IPS-15b (cell line): Measurements from ENCODE around the gene ACP5.

Source experiments
- H3K27me3 ChIP-seq: one replicate; pipeline ENCODE4 v1.6.1; 2013; ENCODE audit warnings: low read length; ENCODE audit not compliant: control insufficient read depth, insufficient read depth
- H3K36me3 ChIP-seq: one replicate; pipeline ENCODE4 v1.6.1; 2013; ENCODE audit warnings: low read length; ENCODE audit not compliant: control insufficient read depth, insufficient read depth
- H3K4me1 ChIP-seq: one replicate; pipeline ENCODE4 v1.6.1; 2013; ENCODE audit warnings: mild to moderate bottlenecking, low read length; ENCODE audit not compliant: control insufficient read depth, insufficient read depth
- H3K4me3 ChIP-seq: one replicate; pipeline ENCODE4 v1.5.1; 2013; ENCODE audit warnings: low read depth, low read length
- H3K9ac ChIP-seq: one replicate; pipeline ENCODE4 v1.6.1; 2013; ENCODE audit warnings: low read depth, mild to moderate bottlenecking, low read length
- H3K9me3 ChIP-seq: one replicate; pipeline ENCODE4 v1.6.1; 2013; ENCODE audit warnings: mild to moderate bottlenecking, low read length; ENCODE audit not compliant: control insufficient read depth, insufficient read depth

ACP5 gene

GRCh38 chr19:11598103-11598483 lies 20.6 kb upstream of the ACP5 start:
- Histone ChIP-seq H3K9ac (peak overlapping the region; percentile 91), H3K4me1 (peaks cover 5% of the 10 kb centered on the region), H3K9me3 (no peaks in the 10 kb centered on the region), H3K27me3 (no peaks in the 10 kb centered on the region), H3K36me3 (peaks cover 6% of the 10 kb centered on the region), H3K4me3 (peak overlapping the region; percentile 93)

- Histone ChIP-seq H3K27me3 (no peaks in the 10 kb centered on the region), H3K4me1 (peaks cover 5% of the 10 kb centered on the region), H3K9me3 (no peaks in the 10 kb centered on the region), H3K36me3 (peaks cover 6% of the 10 kb centered on the region), H3K4me3 (peak within 1 kb of the TSS; percentile 93), H3K9ac (peak within 1 kb of the TSS; percentile 91)
Observed at GRCh38 chr19:11597202-11598102, 20.0 kb upstream of the ACP5 start, which contains the start of gene ZNF627. ZNF627 (plus strand) TSS chr19:11597483; CDS start chr19:11597628, 145 bp downstream.

- no peaks in the 10 kb centered on the region for H3K9me3 ChIP-seq
- H3K4me1 ChIP-seq, result peaks cover 5% of the 10 kb centered on the region
- no peak overlapping the region for H3K4me3 ChIP-seq
- H3K27me3 ChIP-seq, result no peaks in the 10 kb centered on the region
- H3K36me3 ChIP-seq, result peaks cover 6% of the 10 kb centered on the region
- no peak overlapping the region for H3K9ac ChIP-seq
Observed at GRCh38 chr19:11596156-11596555, 18.7 kb upstream of the ACP5 start.

- Histone ChIP-seq H3K9me3 (no peaks in the 10 kb centered on the region), H3K4me1 (no peaks in the 10 kb centered on the region), H3K27me3 (no peaks in the 10 kb centered on the region), H3K9ac (no peak overlapping the region), H3K36me3 (peaks cover under 1% of the 10 kb centered on the region), H3K4me3 (no peak overlapping the region)
Observed at GRCh38 chr19:11594084-11594483, 16.6 kb upstream of the ACP5 start.

- peaks cover 2% of the 10 kb centered on the region for H3K4me1 ChIP-seq
- no peaks in the 10 kb centered on the region for H3K36me3 ChIP-seq
- no peaks in the 10 kb centered on the region for H3K9me3 ChIP-seq
- no peak overlapping the region for H3K9ac ChIP-seq
- H3K4me3 ChIP-seq, result no peak overlapping the region
- no peaks in the 10 kb centered on the region for H3K27me3 ChIP-seq
Observed at GRCh38 chr19:11587975-11588631, 10.7 kb upstream of the ACP5 start.

- Histone ChIP-seq H3K4me3 (no peak overlapping the region), H3K9me3 (no peaks in the 10 kb centered on the region), H3K9ac (no peak overlapping the region), H3K4me1 (peaks cover 2% of the 10 kb centered on the region), H3K36me3 (no peaks in the 10 kb centered on the region), H3K27me3 (no peaks in the 10 kb centered on the region)
Observed at GRCh38 chr19:11587302-11587974, 10.0 kb upstream of the ACP5 start.

- H3K36me3 ChIP-seq, result no peaks in the 10 kb centered on the region
Observed at GRCh38 chr19:11586331-11586730, 8.9 kb upstream of the ACP5 start.

GRCh38 chr19:11581740-11582139 lies 4.3 kb upstream of the ACP5 start:
- Histone ChIP-seq H3K4me1 (peaks cover 4% of the 10 kb centered on the region), H3K9ac (no peak overlapping the region), H3K4me3 (no peak overlapping the region)

More at GRCh38 chr19:11586331-11586730, 8.9 kb upstream of the ACP5 start:
- H3K4me1 ChIP-seq, result peaks cover 2% of the 10 kb centered on the region
- H3K9me3 ChIP-seq, result no peaks in the 10 kb centered on the region
- no peak overlapping the region for H3K9ac ChIP-seq
- no peaks in the 10 kb centered on the region for H3K27me3 ChIP-seq
- no peak overlapping the region for H3K4me3 ChIP-seq

GRCh38 chr19:11580116-11580515 lies 2.7 kb upstream of the ACP5 start:
- no peak overlapping the region for H3K4me3 ChIP-seq
- peaks cover 4% of the 10 kb centered on the region for H3K4me1 ChIP-seq
- H3K27me3 ChIP-seq, result no peaks in the 10 kb centered on the region
- H3K9ac ChIP-seq, result no peak overlapping the region
- no peaks in the 10 kb centered on the region for H3K36me3 ChIP-seq
- H3K9me3 ChIP-seq, result no peaks in the 10 kb centered on the region

More at GRCh38 chr19:11581740-11582139, 4.3 kb upstream of the ACP5 start:
- H3K27me3 ChIP-seq, result no peaks in the 10 kb centered on the region
- H3K36me3 ChIP-seq, result no peaks in the 10 kb centered on the region
- no peaks in the 10 kb centered on the region for H3K9me3 ChIP-seq

- H3K27me3 ChIP-seq, result no peaks in the 10 kb centered on the region
- H3K9ac ChIP-seq, result peak overlapping the region; percentile 65
- peak overlapping the region; percentile 74 for H3K4me3 ChIP-seq
- H3K36me3 ChIP-seq, result no peaks in the 10 kb centered on the region
- peaks cover 4% of the 10 kb centered on the region for H3K4me1 ChIP-seq
- no peaks in the 10 kb centered on the region for H3K9me3 ChIP-seq
Observed at GRCh38 chr19:11578258-11579142, 1.1 kb upstream of the ACP5 start.

GRCh38 chr19:11576227-11576626 lies 1.2 kb downstream of the ACP5 start:
- Histone ChIP-seq H3K9ac (no peak overlapping the region), H3K27me3 (no peaks in the 10 kb centered on the region), H3K4me3 (no peak overlapping the region), H3K9me3 (no peaks in the 10 kb centered on the region), H3K36me3 (no peaks in the 10 kb centered on the region), H3K4me1 (peaks cover 4% of the 10 kb centered on the region)
